HepG2 (cell line): ENCODE results near the gene PTPRM. TPM values are rescaled to one million over a fixed set of nuclear protein-coding genes. Genes with fewer than 3 reads are reported as not detected.

Source experiments
- BCLAF1 ChIP-seq: fragments of 450-650 bp; IDR thresholded peaks from 2 replicates; pipeline ENCODE4 v1.6.1; 2017; ENCODE audit warnings: mild to moderate bottlenecking
- CBX2 ChIP-seq, 2 experiments: fragments of 200-600 bp in 1 of 2; sonication (generic); formaldehyde crosslinking in 1 of 2; IDR thresholded peaks; 2 replicates each; pipeline versions ENCODE4 v1.7.0 to v1.8.1; 2018 to 2022; ENCODE audit warnings: low read depth in 2 of 2, low read length in 1 of 2, mild to moderate bottlenecking in 1 of 2, missing genetic modification reagents in 1 of 2
- CCAR2 ChIP-seq: fragments of 200-400 bp; formaldehyde crosslinking; optimal IDR thresholded peaks from 2 replicates; pipeline ENCODE3; 2018; ENCODE audit warnings: low read depth, mild to moderate bottlenecking, low read length, moderate library complexity
- DZIP1 ChIP-seq: sonication (generic); formaldehyde crosslinking; IDR thresholded peaks from 2 replicates; pipeline ENCODE4 v1.5.0; 2020; ENCODE audit warnings: mild to moderate bottlenecking, missing genetic modification reagents
- ELF3 ChIP-seq: IDR thresholded peaks from 2 replicates; pipeline ENCODE4 v1.6.1; 2016; ENCODE audit warnings: missing genetic modification reagents, missing compliant biosample characterization
- FOXA3 ChIP-seq: IDR thresholded peaks from 2 replicates; pipeline ENCODE4 v1.6.1; 2016; ENCODE audit warnings: missing genetic modification reagents, missing compliant biosample characterization
- ISL2 ChIP-seq: sonication (generic); formaldehyde crosslinking; IDR thresholded peaks from 2 replicates; pipeline ENCODE4 v1.5.0; 2020; ENCODE audit warnings: missing genetic modification reagents
- PAWR ChIP-seq: sonication (generic); formaldehyde crosslinking; IDR thresholded peaks from 2 replicates; pipeline ENCODE4 v1.4.0; 2020; ENCODE audit warnings: missing genetic modification reagents, mild to moderate bottlenecking, borderline replicate concordance
- RFX5 ChIP-seq: IDR thresholded peaks from 2 replicates; pipeline ENCODE4 v1.6.1; 2011; ENCODE audit warnings: low read depth, low read length, improper control_type of control experiment
- SAP130 ChIP-seq: IDR thresholded peaks from 2 replicates; pipeline ENCODE4 v1.6.1; 2016; ENCODE audit warnings: low read depth
- ZNF225 ChIP-seq: sonication (generic); formaldehyde crosslinking; IDR thresholded peaks from 2 replicates; pipeline ENCODE4 v1.4.0; 2020; ENCODE audit warnings: mild to moderate bottlenecking, missing genetic modification reagents
- ZNF432 ChIP-seq: sonication (generic); formaldehyde crosslinking; IDR thresholded peaks from 2 replicates; pipeline ENCODE4 v1.5.0; 2020; ENCODE audit warnings: missing genetic modification reagents, mild to moderate bottlenecking, borderline replicate concordance
- ZNF484 ChIP-seq: sonication (generic); formaldehyde crosslinking; IDR thresholded peaks from 2 replicates; pipeline ENCODE4 v1.5.1; 2020; ENCODE audit warnings: mild to moderate bottlenecking, low read depth, missing genetic modification reagents, borderline replicate concordance
- ZNF616 ChIP-seq: sonication (generic); formaldehyde crosslinking; IDR thresholded peaks from 2 replicates; pipeline ENCODE4 v1.5.0; 2020; ENCODE audit warnings: low read depth, mild to moderate bottlenecking, missing genetic modification reagents
- ZNF652 ChIP-seq: IDR thresholded peaks from 2 replicates; pipeline ENCODE4 v1.6.1; 2016; ENCODE audit warnings: low read depth, borderline replicate concordance
- polyA plus RNA-seq, 8 experiments: library from polyadenylated mRNA; depleted of rRNA in 3 of 8; stranded (reverse) in 7 of 8; unstranded in 1 of 8; fragments of >200 nt; fragmentation: Illumina TruSeq in 4 of 8; extraction: Trizol in 4 of 8; gene quantifications; 2 replicates each; pipeline versions ENCODE4 v1.2.1 to v1.2.3, GENCODE V29; 2011 to 2016; ENCODE audit warnings: low read depth in 4 of 8, missing spikeins in 1 of 8, mixed read lengths in 1 of 8; ENCODE audit not compliant: insufficient read depth in 1 of 8
- total RNA-seq, 5 experiments: library from RNA; depleted of rRNA; stranded (reverse); fragments of >200 nt; fragmentation: Illumina TruSeq; extraction: Trizol; gene quantifications; 2 replicates each; pipeline ENCODE4 v1.2.3, GENCODE V29; 2016; ENCODE audit warnings: low read depth in 1 of 5
- TF ChIP-seq, protein P1 (sequence below), 2 experiments: IDR thresholded peaks; 2 replicates each; pipeline ENCODE4 v1.6.1; 2011 to 2012; ENCODE audit warnings: low read length in 2 of 2, borderline replicate concordance in 1 of 2, low read depth in 1 of 2, mild to moderate bottlenecking in 1 of 2, moderate library complexity in 1 of 2
- TF ChIP-seq, protein P2 (sequence below): sonication (generic); formaldehyde crosslinking; IDR thresholded peaks from 2 replicates; pipeline ENCODE4 v1.4.0; 2020; ENCODE audit warnings: missing genetic modification reagents, low read depth, mild to moderate bottlenecking, borderline replicate concordance

The PTPRM gene
- total and polyA plus RNA-seq, 2 of the 13 experiments (the other 11 are each of a cell fraction or from before 2014, with no cell fraction given), result 12.6 to 108 TPM

GRCh38 chr18:7637269-7637668 is 70.2 kb downstream of the PTPRM start (continued):
- TF ChIP-seq BCLAF1, result no peak
- TF ChIP-seq CCAR2, result no peak
- TF ChIP-seq ZNF616 (CRISPR knock-in tag), result no peak
- peak; percentile 45; the same call in 1 of the 2 replicates for TF ChIP-seq ZNF652 (CRISPR knock-in tag)
- TF ChIP-seq PAWR (CRISPR knock-in tag), result no peak
- no peak for TF ChIP-seq ZNF225 (CRISPR knock-in tag)
- no peak for TF ChIP-seq ZNF432 (CRISPR knock-in tag)
- TF ChIP-seq CBX2 (IDR thresholded peaks at IDR 0.05; ENCODE audit: low read depth, low read length), result no peak
- TF ChIP-seq CBX2 (CRISPR knock-in tag; IDR thresholded peaks at IDR 0.05; ENCODE audit: low read depth), result no peak
- TF ChIP-seq ZNF484 (CRISPR knock-in tag), result no peak
- peak; percentile 71; the same call in 1 of the 2 replicates for TF ChIP-seq ISL2 (CRISPR knock-in tag)
- peak; percentile 57 for TF ChIP-seq SAP130 (CRISPR knock-in tag)
- no peak for TF ChIP-seq RFX5
- no peak for TF ChIP-seq DZIP1 (CRISPR knock-in tag)
- TF ChIP-seq, protein P1, sequence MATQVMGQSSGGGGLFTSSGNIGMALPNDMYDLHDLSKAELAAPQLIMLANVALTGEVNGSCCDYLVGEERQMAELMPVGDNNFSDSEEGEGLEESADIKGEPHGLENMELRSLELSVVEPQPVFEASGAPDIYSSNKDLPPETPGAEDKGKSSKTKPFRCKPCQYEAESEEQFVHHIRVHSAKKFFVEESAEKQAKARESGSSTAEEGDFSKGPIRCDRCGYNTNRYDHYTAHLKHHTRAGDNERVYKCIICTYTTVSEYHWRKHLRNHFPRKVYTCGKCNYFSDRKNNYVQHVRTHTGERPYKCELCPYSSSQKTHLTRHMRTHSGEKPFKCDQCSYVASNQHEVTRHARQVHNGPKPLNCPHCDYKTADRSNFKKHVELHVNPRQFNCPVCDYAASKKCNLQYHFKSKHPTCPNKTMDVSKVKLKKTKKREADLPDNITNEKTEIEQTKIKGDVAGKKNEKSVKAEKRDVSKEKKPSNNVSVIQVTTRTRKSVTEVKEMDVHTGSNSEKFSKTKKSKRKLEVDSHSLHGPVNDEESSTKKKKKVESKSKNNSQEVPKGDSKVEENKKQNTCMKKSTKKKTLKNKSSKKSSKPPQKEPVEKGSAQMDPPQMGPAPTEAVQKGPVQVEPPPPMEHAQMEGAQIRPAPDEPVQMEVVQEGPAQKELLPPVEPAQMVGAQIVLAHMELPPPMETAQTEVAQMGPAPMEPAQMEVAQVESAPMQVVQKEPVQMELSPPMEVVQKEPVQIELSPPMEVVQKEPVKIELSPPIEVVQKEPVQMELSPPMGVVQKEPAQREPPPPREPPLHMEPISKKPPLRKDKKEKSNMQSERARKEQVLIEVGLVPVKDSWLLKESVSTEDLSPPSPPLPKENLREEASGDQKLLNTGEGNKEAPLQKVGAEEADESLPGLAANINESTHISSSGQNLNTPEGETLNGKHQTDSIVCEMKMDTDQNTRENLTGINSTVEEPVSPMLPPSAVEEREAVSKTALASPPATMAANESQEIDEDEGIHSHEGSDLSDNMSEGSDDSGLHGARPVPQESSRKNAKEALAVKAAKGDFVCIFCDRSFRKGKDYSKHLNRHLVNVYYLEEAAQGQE (IDR thresholded peaks at IDR 0.05; ENCODE audit: borderline replicate concordance in 1 of 2, low read depth in 1 of 2, low read length in 2 of 2), result peak in 1 of 2 experiments; percentile 56; a peak in 1 of 4 replicates
- TF ChIP-seq, protein P2, sequence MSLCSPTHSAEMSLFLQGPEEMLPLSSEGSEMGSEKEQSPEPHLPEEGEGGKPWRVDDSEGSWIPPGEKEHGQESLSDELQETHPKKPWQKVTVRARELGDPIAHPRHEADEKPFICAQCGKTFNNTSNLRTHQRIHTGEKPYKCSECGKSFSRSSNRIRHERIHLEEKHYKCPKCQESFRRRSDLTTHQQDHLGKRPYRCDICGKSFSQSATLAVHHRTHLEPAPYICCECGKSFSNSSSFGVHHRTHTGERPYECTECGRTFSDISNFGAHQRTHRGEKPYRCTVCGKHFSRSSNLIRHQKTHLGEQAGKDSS, result no peak
- TF ChIP-seq ELF3 (CRISPR knock-in tag), result peak; percentile 45; the same call in 1 of the 2 replicates
- peak; percentile 86 for TF ChIP-seq FOXA3
